NCI-H748 (cell line): Measurements from ENCODE around the gene CHPF2.

Source experiments
- DNase-seq: peaks from one replicate; lab custom pipeline; 2025; ENCODE audit not compliant: unreplicated experiment; lab: John Stamatoyannopoulos, UW

Gene CHPF2

GRCh38 chr7:151245360-151246101 lies 13.2 kb downstream of the CHPF2 start:
- peak; percentile 67 for DNase-seq

- DNase-seq, result no peak
Measured at GRCh38 chr7:151246102-151246850, 14.0 kb downstream of the CHPF2 start.

- no peak for DNase-seq
Measured at GRCh38 chr7:151246851-151247580, 14.7 kb downstream of the CHPF2 start.

GRCh38 chr7:151247611-151248345 lies 15.5 kb downstream of the CHPF2 start:
- DNase-seq, result peak; percentile 22

GRCh38 chr7:151248346-151249033 lies 16.2 kb downstream of the CHPF2 start, which contains the start of gene SMARCD3:
TSS of gene SMARCD3 (minus strand) at chr7:151248694. CDS start at chr7:151248562, 132 bp downstream.
- DNase-seq, result peak; percentile 68

- peak; percentile 58 for DNase-seq
Measured at GRCh38 chr7:151249034-151249731, 16.9 kb downstream of the CHPF2 start.

GRCh38 chr7:151249732-151250072 lies 17.4 kb downstream of the CHPF2 start:
- DNase-seq, result no peak

- no peak for DNase-seq
Measured at GRCh38 chr7:151250181-151251132, 18.2 kb downstream of the CHPF2 start.

GRCh38 chr7:151251328-151251688 lies 19.0 kb downstream of the CHPF2 start:
- no peak for DNase-seq

- peak; percentile 79 for DNase-seq
Measured at GRCh38 chr7:151251689-151252560, 19.6 kb downstream of the CHPF2 start.

- DNase-seq, result no peak
Measured at GRCh38 chr7:151252561-151252835, 20.2 kb downstream of the CHPF2 start.

GRCh38 chr7:151252961-151253711 lies 20.9 kb downstream of the CHPF2 start:
- DNase-seq, result no peak

GRCh38 chr7:151254316-151254715 lies 22.0 kb downstream of the CHPF2 start:
- DNase-seq, result no peak

- DNase-seq, result no peak
Measured at GRCh38 chr7:151254851-151255250, 22.6 kb downstream of the CHPF2 start.

GRCh38 chr7:151255390-151255789 lies 23.1 kb downstream of the CHPF2 start:
- DNase-seq, result no peak

GRCh38 chr7:151256410-151257045 lies 24.2 kb downstream of the CHPF2 start:
- no peak for DNase-seq

GRCh38 chr7:151257990-151258389 lies 25.7 kb downstream of the CHPF2 start:
- DNase-seq, result no peak
